ENCODE measurements around the gene CARD11.
"Not testable (repeated sequence)": the region's sequence is repeated elsewhere in the genome, so short reads cannot be mapped to it uniquely, and the experiment has no call there.

CARD11 gene

GRCh38 chr7:3063016-3063753 is 19.5 kb upstream of the CARD11 start:
- no peak for DNase-seq

GRCh38 chr7:3057066-3057420 is 13.4 kb upstream of the CARD11 start:
- no peak for DNase-seq

GRCh38 chr7:3056234-3057065 is 12.8 kb upstream of the CARD11 start:
- no peak for DNase-seq

- no peak for DNase-seq
Observed at GRCh38 chr7:3055626-3056025, 12.0 kb upstream of the CARD11 start.

GRCh38 chr7:3042861-3043489 is 692 bp downstream of the CARD11 start:
- DNase-seq: no peak

GRCh38 chr7:3041986-3042675 is 1.5 kb downstream of the CARD11 start:
- no peak for DNase-seq

- no peak for DNase-seq
Observed at GRCh38 chr7:3039787-3040186, 3.9 kb downstream of the CARD11 start.

- DNase-seq: not testable (repeated sequence)
Observed at GRCh38 chr7:3038011-3038410, 5.7 kb downstream of the CARD11 start.

GRCh38 chr7:3037259-3037658 is 6.4 kb downstream of the CARD11 start:
- DNase-seq: no peak

GRCh38 chr7:3034591-3035150 is 9.0 kb downstream of the CARD11 start:
- DNase-seq: no peak

GRCh38 chr7:3033581-3033980 is 10.1 kb downstream of the CARD11 start:
- DNase-seq: no peak

GRCh38 chr7:3033136-3033535 is 10.5 kb downstream of the CARD11 start:
- DNase-seq: no peak

GRCh38 chr7:3032256-3032655 is 11.4 kb downstream of the CARD11 start:
- DNase-seq: no peak

- DNase-seq: no peak
Observed at GRCh38 chr7:3029138-3029537, 14.5 kb downstream of the CARD11 start.

GRCh38 chr7:3028758-3029093 is 14.9 kb downstream of the CARD11 start:
- no peak for DNase-seq

- DNase-seq: no peak
Observed at GRCh38 chr7:3028071-3028757, 15.5 kb downstream of the CARD11 start.

- no peak for DNase-seq
Observed at GRCh38 chr7:3027005-3027845, 16.4 kb downstream of the CARD11 start.

GRCh38 chr7:3025616-3026015 is 18.1 kb downstream of the CARD11 start:
- DNase-seq: no peak

GRCh38 chr7:3021825-3022224 is 21.8 kb downstream of the CARD11 start:
- no peak for DNase-seq

GRCh38 chr7:3021224-3021623 is 22.4 kb downstream of the CARD11 start:
- DNase-seq: not testable (repeated sequence)

- DNase-seq: no peak
Observed at GRCh38 chr7:3020416-3020815, 23.3 kb downstream of the CARD11 start.

GRCh38 chr7:3019801-3020200 is 23.9 kb downstream of the CARD11 start:
- no peak for DNase-seq

Measured in OCI-M1 (cell line).